GM19328 (cell line): Measurements from ENCODE around the gene TACC2.
"Not testable (repeated sequence)": the region's sequence is repeated elsewhere in the genome, so short reads cannot be mapped to it uniquely, and the experiment has no call there.

Source experiments
- ATAC-seq: cut with Tn5 transposase; IDR thresholded peaks from one replicate; pipeline ENCODE4 v1.9.1; 2021; ENCODE audit warnings: mild to moderate bottlenecking, moderate library complexity; ENCODE audit not compliant: unreplicated experiment

Gene TACC2

GRCh38 chr10:122023257-122023656 lies 34.3 kb downstream of the TACC2 start:
- not testable (repeated sequence) for ATAC-seq

- ATAC-seq = no peak
Observed at GRCh38 chr10:122029499-122030199, 40.7 kb downstream of the TACC2 start.

GRCh38 chr10:122030200-122030552 lies 41.2 kb downstream of the TACC2 start:
- no peak for ATAC-seq

GRCh38 chr10:122033224-122033926 lies 44.4 kb downstream of the TACC2 start:
- no peak for ATAC-seq

GRCh38 chr10:122034149-122034756 lies 45.3 kb downstream of the TACC2 start:
- ATAC-seq = no peak

GRCh38 chr10:122040786-122041185 lies 51.8 kb downstream of the TACC2 start:
- ATAC-seq = no peak

GRCh38 chr10:122042836-122043235 lies 53.9 kb downstream of the TACC2 start:
- no peak for ATAC-seq

- no peak for ATAC-seq
Observed at GRCh38 chr10:122044045-122044661, 55.2 kb downstream of the TACC2 start.

GRCh38 chr10:122044713-122045112 lies 55.8 kb downstream of the TACC2 start:
- ATAC-seq = no peak

- no peak for ATAC-seq
Observed at GRCh38 chr10:122045212-122045611, 56.2 kb downstream of the TACC2 start.

GRCh38 chr10:122047560-122047959 lies 58.6 kb downstream of the TACC2 start:
- ATAC-seq = no peak

GRCh38 chr10:122049076-122049475 lies 60.1 kb downstream of the TACC2 start:
- ATAC-seq = no peak

- no peak for ATAC-seq
Observed at GRCh38 chr10:122050311-122050710, 61.3 kb downstream of the TACC2 start.

- ATAC-seq = no peak
Observed at GRCh38 chr10:122050811-122051210, 61.8 kb downstream of the TACC2 start.

- ATAC-seq = no peak
Observed at GRCh38 chr10:122051609-122052385, 62.8 kb downstream of the TACC2 start.

GRCh38 chr10:122052701-122053100 lies 63.7 kb downstream of the TACC2 start:
- no peak for ATAC-seq

- no peak for ATAC-seq
Observed at GRCh38 chr10:122053314-122053713, 64.4 kb downstream of the TACC2 start.

- ATAC-seq = no peak
Observed at GRCh38 chr10:122054048-122055025, 65.4 kb downstream of the TACC2 start.

GRCh38 chr10:122055252-122055651 lies 66.3 kb downstream of the TACC2 start:
- ATAC-seq = no peak
